ENCODE results near the gene TLCD5. TPM values are rescaled to one million over a fixed set of nuclear protein-coding genes. Genes with fewer than 3 reads are reported as not detected.

The TLCD5 gene
- total RNA-seq, 1 experiment from 2014 or later = 8.3 TPM

GRCh38 chr11:120281143-120281795 is 43.8 kb upstream of the TLCD5 start (continued):
- TF ChIP-seq, protein P1, sequence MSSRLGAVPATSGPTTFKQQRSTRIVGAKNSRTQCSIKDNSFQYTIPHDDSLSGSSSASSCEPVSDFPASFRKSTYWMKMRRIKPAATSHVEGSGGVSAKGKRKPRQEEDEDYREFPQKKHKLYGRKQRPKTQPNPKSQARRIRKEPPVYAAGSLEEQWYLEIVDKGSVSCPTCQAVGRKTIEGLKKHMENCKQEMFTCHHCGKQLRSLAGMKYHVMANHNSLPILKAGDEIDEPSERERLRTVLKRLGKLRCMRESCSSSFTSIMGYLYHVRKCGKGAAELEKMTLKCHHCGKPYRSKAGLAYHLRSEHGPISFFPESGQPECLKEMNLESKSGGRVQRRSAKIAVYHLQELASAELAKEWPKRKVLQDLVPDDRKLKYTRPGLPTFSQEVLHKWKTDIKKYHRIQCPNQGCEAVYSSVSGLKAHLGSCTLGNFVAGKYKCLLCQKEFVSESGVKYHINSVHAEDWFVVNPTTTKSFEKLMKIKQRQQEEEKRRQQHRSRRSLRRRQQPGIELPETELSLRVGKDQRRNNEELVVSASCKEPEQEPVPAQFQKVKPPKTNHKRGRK (CRISPR knock-in tag; IDR thresholded peaks at IDR 0.05; ENCODE audit: borderline replicate concordance) = no peak

- Mint-ChIP-seq H3K4me3 (no peak overlapping the region), H3K4me1 (peaks cover 12% of the 10 kb centered on the region), H3K9me3 (no peaks in the 10 kb centered on the region), H3K27me3 (ENCODE audit: low read depth) (no peaks in the 10 kb centered on the region), H3K36me3 (no peaks in the 10 kb centered on the region), H3K27ac (no peak overlapping the region)
- ATAC-seq = no peak
- ChIA-PET POLR2A (no interaction called here), CTCF (interaction anchor here (1.1 to 3.3 kb wide), 3 partner anchors 16 to 20 kb away, joined by 3 to 10 read pairs (median 5); no protein-coding TSS in a partner anchor)
- TF ChIP-seq ESRRA (CRISPR knock-in tag; IDR thresholded peaks at IDR 0.05; ENCODE audit: borderline replicate concordance) = no peak
- TF ChIP-seq CREM (CRISPR knock-in tag; IDR thresholded peaks at IDR 0.05) = no peak
- no peak for TF ChIP-seq NFE2L1 (CRISPR knock-in tag; IDR thresholded peaks at IDR 0.05)
- no peak for TF ChIP-seq CREB1 (CRISPR knock-in tag; IDR thresholded peaks at IDR 0.05)
- TF ChIP-seq ZNF317 (CRISPR knock-in tag; IDR thresholded peaks at IDR 0.05; ENCODE audit: borderline replicate concordance, low read depth) = no peak
- TF ChIP-seq NFYB (CRISPR knock-in tag; conservative IDR thresholded peaks at IDR 0.05; ENCODE audit: low read depth) = no peak
- TF ChIP-seq MYBL2 (CRISPR knock-in tag; IDR thresholded peaks at IDR 0.05) = no peak
- TF ChIP-seq SMAD4 (CRISPR knock-in tag; IDR thresholded peaks at IDR 0.05) = no peak
- TF ChIP-seq ZBTB21 (CRISPR knock-in tag; IDR thresholded peaks at IDR 0.05; ENCODE audit: borderline replicate concordance) = no peak
- TF ChIP-seq, protein P2, sequence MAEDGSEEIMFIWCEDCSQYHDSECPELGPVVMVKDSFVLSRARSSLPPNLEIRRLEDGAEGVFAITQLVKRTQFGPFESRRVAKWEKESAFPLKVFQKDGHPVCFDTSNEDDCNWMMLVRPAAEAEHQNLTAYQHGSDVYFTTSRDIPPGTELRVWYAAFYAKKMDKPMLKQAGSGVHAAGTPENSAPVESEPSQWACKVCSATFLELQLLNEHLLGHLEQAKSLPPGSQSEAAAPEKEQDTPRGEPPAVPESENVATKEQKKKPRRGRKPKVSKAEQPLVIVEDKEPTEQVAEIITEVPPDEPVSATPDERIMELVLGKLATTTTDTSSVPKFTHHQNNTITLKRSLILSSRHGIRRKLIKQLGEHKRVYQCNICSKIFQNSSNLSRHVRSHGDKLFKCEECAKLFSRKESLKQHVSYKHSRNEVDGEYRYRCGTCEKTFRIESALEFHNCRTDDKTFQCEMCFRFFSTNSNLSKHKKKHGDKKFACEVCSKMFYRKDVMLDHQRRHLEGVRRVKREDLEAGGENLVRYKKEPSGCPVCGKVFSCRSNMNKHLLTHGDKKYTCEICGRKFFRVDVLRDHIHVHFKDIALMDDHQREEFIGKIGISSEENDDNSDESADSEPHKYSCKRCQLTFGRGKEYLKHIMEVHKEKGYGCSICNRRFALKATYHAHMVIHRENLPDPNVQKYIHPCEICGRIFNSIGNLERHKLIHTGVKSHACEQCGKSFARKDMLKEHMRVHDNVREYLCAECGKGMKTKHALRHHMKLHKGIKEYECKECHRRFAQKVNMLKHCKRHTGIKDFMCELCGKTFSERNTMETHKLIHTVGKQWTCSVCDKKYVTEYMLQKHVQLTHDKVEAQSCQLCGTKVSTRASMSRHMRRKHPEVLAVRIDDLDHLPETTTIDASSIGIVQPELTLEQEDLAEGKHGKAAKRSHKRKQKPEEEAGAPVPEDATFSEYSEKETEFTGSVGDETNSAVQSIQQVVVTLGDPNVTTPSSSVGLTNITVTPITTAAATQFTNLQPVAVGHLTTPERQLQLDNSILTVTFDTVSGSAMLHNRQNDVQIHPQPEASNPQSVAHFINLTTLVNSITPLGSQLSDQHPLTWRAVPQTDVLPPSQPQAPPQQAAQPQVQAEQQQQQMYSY (CRISPR knock-in tag; IDR thresholded peaks at IDR 0.05) = no peak
- no peak for TF ChIP-seq SOX15 (CRISPR knock-in tag; IDR thresholded peaks at IDR 0.05)
- TF ChIP-seq ATF2 (CRISPR knock-in tag; IDR thresholded peaks at IDR 0.05; ENCODE audit: borderline replicate concordance, low read depth) = no peak
- no peak for TF ChIP-seq USF1 (CRISPR knock-in tag; IDR thresholded peaks at IDR 0.05)
- TF ChIP-seq RELA (CRISPR knock-in tag; IDR thresholded peaks at IDR 0.05; ENCODE audit: borderline replicate concordance) = no peak
- no peak for TF ChIP-seq E2F1 (CRISPR knock-in tag; IDR thresholded peaks at IDR 0.05)
- no peak for TF ChIP-seq CBFB (CRISPR knock-in tag; IDR thresholded peaks at IDR 0.05; ENCODE audit: low read depth)
- TF ChIP-seq ZNF121 (CRISPR knock-in tag; IDR thresholded peaks at IDR 0.05) = no peak
- TF ChIP-seq FOXJ3 (CRISPR knock-in tag; IDR thresholded peaks at IDR 0.05; ENCODE audit: borderline replicate concordance) = no peak
- DNase-seq (ENCODE audit: low spot score) = no peak
These were observed 42.0 kb upstream of the TLCD5 start for GRCh38 chr11:120283124-120283523.

Data from WTC11 (cell line).